ENCODE measurements around the gene PLIN1.
A peak's percentile ranks its signal among the peaks of the same experiment; 100 is the strongest.

Gene PLIN1

GRCh38 chr15:89670971-89671560 is 8.1 kb downstream of the PLIN1 start:
- no peak for DNase-seq

GRCh38 chr15:89669941-89670340 is 9.2 kb downstream of the PLIN1 start:
- DNase-seq = no peak

GRCh38 chr15:89669309-89669865 is 9.8 kb downstream of the PLIN1 start:
- no peak for DNase-seq

- no peak for DNase-seq
These were observed 11.0 kb downstream of the PLIN1 start for GRCh38 chr15:89668171-89668570.

GRCh38 chr15:89667706-89667960 is 11.5 kb downstream of the PLIN1 start:
- no peak for DNase-seq

- no peak for DNase-seq
These were observed 12.1 kb downstream of the PLIN1 start for GRCh38 chr15:89666858-89667705.

GRCh38 chr15:89666184-89666857 is 12.8 kb downstream of the PLIN1 start:
- DNase-seq = no peak

GRCh38 chr15:89665449-89666181 is 13.6 kb downstream of the PLIN1 start:
- DNase-seq = peak; percentile 15

GRCh38 chr15:89664441-89665350 is 14.5 kb downstream of the PLIN1 start:
- no peak for DNase-seq

GRCh38 chr15:89662893-89663626 is 16.1 kb downstream of the PLIN1 start:
- no peak for DNase-seq

- DNase-seq = no peak
These were observed 18.6 kb downstream of the PLIN1 start for GRCh38 chr15:89660556-89660955.

- no peak for DNase-seq
These were observed 19.9 kb downstream of the PLIN1 start for GRCh38 chr15:89659295-89659694.

GRCh38 chr15:89657686-89658200 is 21.4 kb downstream of the PLIN1 start:
- no peak for DNase-seq

- no peak for DNase-seq
These were observed 22.9 kb downstream of the PLIN1 start for GRCh38 chr15:89656116-89656815.

- no peak for DNase-seq
These were observed 24.0 kb downstream of the PLIN1 start, which contains the start of gene KIF7 for GRCh38 chr15:89654847-89655805. Gene KIF7 (minus strand): TSS chr15:89655467. CDS start chr15:89652930, 2,537 bp downstream.

- DNase-seq = no peak
These were observed 24.8 kb downstream of the PLIN1 start for GRCh38 chr15:89654301-89654761.

GRCh38 chr15:89653578-89653977 is 25.6 kb downstream of the PLIN1 start:
- DNase-seq = no peak

GRCh38 chr15:89652666-89653065 is 26.5 kb downstream of the PLIN1 start:
- no peak for DNase-seq

- no peak for DNase-seq
These were observed 27.0 kb downstream of the PLIN1 start for GRCh38 chr15:89652131-89652530.

Data from activated CD4-positive, alpha-beta T cell treated with anti-CD3 and anti-CD28 coated beads, Interleukin-2, amount 50 U/mL, for 16 hours (primary cell).